ENCODE results near the gene JPH4. TPM values are rescaled to one million over a fixed set of nuclear protein-coding genes. Genes with fewer than 3 reads are reported as not detected.
A peak's percentile ranks its signal among the peaks of the same experiment; 100 is the strongest.

Gene JPH4
- total RNA-seq, 1 donor from 2014 or later = 0.19 TPM

- H3K27me3 ChIP-seq (ENCODE audit: low read depth) = no peaks in the 10 kb centered on the region
- no peak overlapping the region for H3K4me3 ChIP-seq
- no peaks in the 10 kb centered on the region for H3K9me3 ChIP-seq (replicated peaks)
- peak; percentile 95 for TF ChIP-seq CTCF (IDR thresholded peaks at IDR 0.05; ENCODE audit: borderline replicate concordance)
- no peak overlapping the region for H3K27ac ChIP-seq (replicated peaks)
- H3K4me1 ChIP-seq = peaks cover 19% of the 10 kb centered on the region
- intact Hi-C loops (cut with micrococcal nuclease) = loop anchor here (2.0 kb wide), 1 partner anchor 84 kb away; no protein-coding TSS in a partner anchor
- peak; percentile 48 for DNase-seq
- peaks cover 23% of the 10 kb centered on the region for H3K36me3 ChIP-seq
Observed at GRCh38 chr14:23562822-23563472, 15.6 kb downstream of the JPH4 start.

GRCh38 chr14:23561873-23562821 lies 16.4 kb downstream of the JPH4 start:
- H3K27ac ChIP-seq (replicated peaks) = no peak overlapping the region
- H3K9me3 ChIP-seq (replicated peaks) = no peaks in the 10 kb centered on the region
- H3K27me3 ChIP-seq (ENCODE audit: low read depth) = no peaks in the 10 kb centered on the region
- TF ChIP-seq CTCF (IDR thresholded peaks at IDR 0.05; ENCODE audit: borderline replicate concordance) = no peak
- peaks cover 23% of the 10 kb centered on the region for H3K36me3 ChIP-seq
- no peak overlapping the region for H3K4me3 ChIP-seq
- DNase-seq = no peak
- H3K4me1 ChIP-seq = peaks cover 19% of the 10 kb centered on the region
- intact Hi-C loops (cut with micrococcal nuclease) = loop anchor here (2.0 kb wide), 1 partner anchor 83 kb away; no protein-coding TSS in a partner anchor

- peaks cover 23% of the 10 kb centered on the region for H3K36me3 ChIP-seq
- no peak overlapping the region for H3K4me3 ChIP-seq
- H3K27me3 ChIP-seq (ENCODE audit: low read depth) = no peaks in the 10 kb centered on the region
- H3K27ac ChIP-seq (replicated peaks) = no peak overlapping the region
- H3K4me1 ChIP-seq = peaks cover 20% of the 10 kb centered on the region
- intact Hi-C loops (cut with micrococcal nuclease) = no loop called here
- DNase-seq = no peak
- no peaks in the 10 kb centered on the region for H3K9me3 ChIP-seq (replicated peaks)
- TF ChIP-seq CTCF (IDR thresholded peaks at IDR 0.05; ENCODE audit: borderline replicate concordance) = no peak
Observed at GRCh38 chr14:23561259-23561658, 17.3 kb downstream of the JPH4 start.

- Histone ChIP-seq H3K27me3 (ENCODE audit: low read depth) (no peaks in the 10 kb centered on the region), H3K9me3 (replicated peaks) (no peaks in the 10 kb centered on the region), H3K27ac (replicated peaks) (no peak overlapping the region), H3K36me3 (peaks cover 23% of the 10 kb centered on the region), H3K4me1 (peaks cover 32% of the 10 kb centered on the region), H3K4me3 (no peak overlapping the region)
- DNase-seq = no peak
- intact Hi-C loops (cut with micrococcal nuclease) = no loop called here
- TF ChIP-seq CTCF (IDR thresholded peaks at IDR 0.05; ENCODE audit: borderline replicate concordance) = no peak
Observed at GRCh38 chr14:23559926-23560520, 18.6 kb downstream of the JPH4 start.
